LNCAP (cell line): ENCODE data around the gene LAMA2.

Experiments used
- CTCF ChIP-seq: fragments of 450-650 bp; IDR thresholded peaks from 2 replicates; pipeline ENCODE4 v1.5.1; 2017; ENCODE audit warnings: mild to moderate bottlenecking

LAMA2 gene

GRCh38 chr6:129105793-129106192 lies 222.9 kb downstream of the LAMA2 start:
- no peak for TF ChIP-seq CTCF

- TF ChIP-seq CTCF = no peak
Observed at GRCh38 chr6:129108337-129108736, 225.4 kb downstream of the LAMA2 start.

- no peak for TF ChIP-seq CTCF
Observed at GRCh38 chr6:129110690-129111343, 227.9 kb downstream of the LAMA2 start.

GRCh38 chr6:129111346-129111745 lies 228.4 kb downstream of the LAMA2 start:
- TF ChIP-seq CTCF = no peak

- TF ChIP-seq CTCF = no peak
Observed at GRCh38 chr6:129111853-129112252, 228.9 kb downstream of the LAMA2 start.

- no peak for TF ChIP-seq CTCF
Observed at GRCh38 chr6:129112591-129112990, 229.7 kb downstream of the LAMA2 start.

- TF ChIP-seq CTCF = no peak
Observed at GRCh38 chr6:129113637-129114036, 230.7 kb downstream of the LAMA2 start.
